ENCODE measurements around the gene SEMA7A.

The SEMA7A gene

DNA sequence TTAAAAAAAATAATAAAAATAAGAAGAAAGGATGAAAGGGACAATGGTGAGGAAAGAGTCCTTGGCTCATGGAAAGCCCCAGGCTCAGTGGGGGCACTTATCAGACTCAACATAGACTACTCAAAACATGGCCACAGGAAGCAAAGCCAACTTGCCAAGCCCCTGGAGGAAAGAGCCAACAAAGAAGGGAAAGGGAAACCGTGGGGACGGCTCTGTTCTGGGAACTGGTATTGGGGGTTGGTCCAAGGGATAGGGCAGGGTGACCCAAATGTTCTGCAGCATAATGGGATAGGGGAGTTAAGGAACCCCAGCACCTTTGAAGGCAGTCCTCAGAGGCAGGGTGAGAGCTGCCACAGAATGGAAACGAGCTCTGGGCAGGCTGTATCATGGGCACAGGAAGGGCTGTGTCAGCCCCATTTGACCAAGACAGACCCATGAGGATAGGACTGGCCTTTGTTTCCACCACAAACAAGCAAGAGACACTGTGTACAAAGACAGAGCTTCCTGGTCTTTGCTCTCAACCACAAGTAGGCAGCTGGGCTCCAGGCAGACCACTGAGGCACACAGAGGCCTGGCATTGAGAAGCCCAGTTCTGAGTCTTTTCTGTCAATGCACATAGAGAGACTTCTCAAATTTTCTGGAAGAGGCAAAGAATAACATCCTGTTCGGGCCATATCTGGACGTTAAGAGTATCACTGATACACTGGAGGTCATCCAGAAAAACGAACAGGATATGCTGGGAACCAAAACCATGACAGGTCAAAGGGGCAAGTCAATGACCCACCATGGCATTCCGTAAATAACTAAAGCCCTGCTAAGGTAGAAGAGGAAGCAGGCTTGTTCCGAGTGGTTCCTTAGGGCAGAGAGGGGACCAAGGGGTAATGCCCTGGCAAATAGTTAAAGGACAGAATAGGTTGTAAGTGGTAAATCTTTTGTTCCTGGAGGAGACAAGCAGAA lies 10.6 kb upstream of the SEMA7A start:
- H3K4me3 ChIP-seq, result no peak overlapping the region
- H3K9me3 ChIP-seq (ENCODE audit: low read depth, low read length), result no peaks in the 10 kb centered on the region
- no peak for TF ChIP-seq POLR2AphosphoS5 (IDR thresholded peaks at IDR 0.05; ENCODE audit: borderline replicate concordance, low read depth, low read length)
- DNase-seq (ENCODE audit: low read depth, low spot score), result no peak
- no peak overlapping the region for H3K9ac ChIP-seq (ENCODE audit: insufficient read length)
- no peak overlapping the region for H3K27ac ChIP-seq
- peaks cover 19% of the 10 kb centered on the region; the same call in 1 of the 2 replicates for H3K36me3 ChIP-seq (ENCODE audit: insufficient read depth, low read length)

GRCh38 chr15:74443100-74443909 lies 9.5 kb upstream of the SEMA7A start:
- no peak for DNase-seq (ENCODE audit: low read depth, low spot score)
- no peak overlapping the region for H3K27ac ChIP-seq

DNA sequence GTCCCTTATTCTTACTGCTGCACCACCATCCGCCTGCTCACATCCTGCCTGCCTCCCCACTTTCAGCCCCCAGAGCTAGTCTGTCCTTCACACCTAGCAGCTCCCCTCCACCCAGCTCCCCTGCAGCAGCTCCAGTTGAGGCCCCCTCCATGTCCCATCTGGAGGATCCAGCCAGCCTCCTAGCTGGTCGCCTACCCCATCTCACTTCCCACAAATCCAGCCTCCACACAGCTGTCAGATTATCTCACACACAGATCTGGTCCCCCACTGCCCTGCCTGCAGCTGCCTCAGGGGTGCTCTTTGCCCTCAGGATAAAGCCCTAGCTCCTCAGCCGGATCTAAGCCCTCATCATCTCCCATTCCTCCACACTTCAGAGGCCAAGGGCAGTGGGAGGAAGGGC lies 8.8 kb upstream of the SEMA7A start:
- TF ChIP-seq EZH2 (IDR thresholded peaks at IDR 0.05) (no peak), POLR2AphosphoS5 (IDR thresholded peaks at IDR 0.05; ENCODE audit: borderline replicate concordance, low read depth, low read length) (no peak), FOXP2 (optimal IDR thresholded peaks at IDR 0.05; ENCODE audit: control extremely low read depth, extremely low read length, insufficient read depth) (no peak)
- H3K9me3 ChIP-seq (ENCODE audit: low read depth, low read length), result no peaks in the 10 kb centered on the region
- no peak overlapping the region for H3K27ac ChIP-seq
- DNase-seq (ENCODE audit: low read depth, low spot score), result no peak
- H3K4me3 ChIP-seq, result no peak overlapping the region
- H3K9ac ChIP-seq (ENCODE audit: insufficient read length), result no peak overlapping the region
- peaks cover 7% of the 10 kb centered on the region; the same call in 1 of the 2 replicates for H3K36me3 ChIP-seq (ENCODE audit: insufficient read depth, low read length)

More at GRCh38 chr15:74443100-74443909, 9.5 kb upstream of the SEMA7A start:
- Histone ChIP-seq H3K9ac (ENCODE audit: insufficient read length) (no peak overlapping the region), H3K36me3 (ENCODE audit: insufficient read depth, low read length) (peaks cover 14% of the 10 kb centered on the region; the same call in 1 of the 2 replicates), H3K4me3 (no peak overlapping the region), H3K9me3 (ENCODE audit: low read depth, low read length) (no peaks in the 10 kb centered on the region)
- no peak for TF ChIP-seq POLR2AphosphoS5 (IDR thresholded peaks at IDR 0.05; ENCODE audit: borderline replicate concordance, low read depth, low read length)

DNA sequence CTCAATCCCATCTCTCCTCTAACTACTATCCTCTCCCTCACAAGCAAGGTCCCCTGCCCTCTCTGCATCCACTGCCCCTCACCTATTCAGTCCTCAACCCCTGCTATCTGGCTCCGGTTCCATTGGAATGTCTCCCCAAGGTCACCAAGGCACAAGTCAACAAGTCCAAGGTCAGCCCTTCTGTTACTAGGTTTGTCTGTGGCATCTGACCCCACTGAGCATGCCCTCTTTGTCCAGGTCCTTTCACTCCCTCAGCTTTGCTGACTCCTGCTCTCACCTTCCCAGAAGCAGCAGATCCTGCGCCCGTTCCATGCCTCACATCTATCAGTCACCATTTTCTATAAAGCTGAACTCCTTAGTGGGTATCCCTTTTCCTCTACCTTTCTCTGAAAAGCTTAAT lies 8.3 kb upstream of the SEMA7A start:
- H3K9me3 ChIP-seq (ENCODE audit: low read depth, low read length), result no peaks in the 10 kb centered on the region
- no peak overlapping the region for H3K4me3 ChIP-seq
- no peak for TF ChIP-seq POLR2AphosphoS5 (IDR thresholded peaks at IDR 0.05; ENCODE audit: borderline replicate concordance, low read depth, low read length)
- H3K27ac ChIP-seq, result no peak overlapping the region
- peaks cover 7% of the 10 kb centered on the region; the same call in 1 of the 2 replicates for H3K36me3 ChIP-seq (ENCODE audit: insufficient read depth, low read length)
- no peak overlapping the region for H3K9ac ChIP-seq (ENCODE audit: insufficient read length)
- DNase-seq (ENCODE audit: low read depth, low spot score), result no peak

- H3K36me3 ChIP-seq (ENCODE audit: insufficient read depth, low read length), result peaks cover 7% of the 10 kb centered on the region; the same call in 1 of the 2 replicates
- no peak overlapping the region for H3K27ac ChIP-seq
- H3K9ac ChIP-seq (ENCODE audit: insufficient read length), result no peak overlapping the region
- H3K4me3 ChIP-seq, result no peak overlapping the region
- DNase-seq (ENCODE audit: low read depth, low spot score), result no peak
- no peak for TF ChIP-seq POLR2AphosphoS5 (IDR thresholded peaks at IDR 0.05; ENCODE audit: borderline replicate concordance, low read depth, low read length)
- TF ChIP-seq EZH2 (IDR thresholded peaks at IDR 0.05), result no peak
- TF ChIP-seq FOXP2 (optimal IDR thresholded peaks at IDR 0.05; ENCODE audit: control extremely low read depth, extremely low read length, insufficient read depth), result no peak
- H3K9me3 ChIP-seq (ENCODE audit: low read depth, low read length), result no peaks in the 10 kb centered on the region
Measured at GRCh38 chr15:74441248-74441941, 7.6 kb upstream of the SEMA7A start.

DNA sequence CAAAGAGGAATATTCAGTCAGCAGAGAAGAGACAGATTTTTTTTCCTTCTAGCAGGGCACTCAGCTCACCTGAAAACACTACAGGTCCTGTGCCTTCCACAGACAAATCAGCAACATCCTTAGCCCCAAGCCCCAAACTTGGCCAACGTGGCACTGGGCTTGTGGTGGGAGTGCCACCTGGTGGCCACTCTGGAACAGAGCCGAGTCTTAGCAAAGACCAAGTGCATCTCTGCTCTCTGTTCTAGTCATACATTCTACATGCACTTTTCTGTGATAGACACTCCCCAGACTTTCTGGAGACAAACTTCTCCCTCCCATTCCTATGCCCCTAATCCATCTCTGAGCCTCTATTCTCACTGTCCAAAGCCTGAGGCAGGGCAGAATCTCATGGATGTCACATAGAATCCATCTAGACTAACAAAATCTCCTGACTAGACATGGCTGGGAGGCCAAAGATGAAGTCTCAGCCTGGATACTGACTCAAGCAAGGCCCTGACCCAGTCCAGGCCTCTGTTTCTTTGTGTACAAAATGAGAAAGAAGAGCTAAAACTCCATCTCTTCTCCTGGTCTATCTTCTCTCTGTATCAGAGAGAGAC lies 5.1 kb upstream of the SEMA7A start:
- Histone ChIP-seq H3K36me3 (ENCODE audit: insufficient read depth, low read length) (no peaks in the 10 kb centered on the region), H3K9me3 (ENCODE audit: low read depth, low read length) (no peaks in the 10 kb centered on the region), H3K4me3 (no peak overlapping the region), H3K27ac (no peak overlapping the region), H3K9ac (ENCODE audit: insufficient read length) (no peak overlapping the region)
- no peak for DNase-seq (ENCODE audit: low read depth, low spot score)
- TF ChIP-seq EZH2 (IDR thresholded peaks at IDR 0.05) (no peak), FOXP2 (optimal IDR thresholded peaks at IDR 0.05; ENCODE audit: control extremely low read depth, extremely low read length, insufficient read depth) (no peak), POLR2AphosphoS5 (IDR thresholded peaks at IDR 0.05; ENCODE audit: borderline replicate concordance, low read depth, low read length) (no peak)

DNA sequence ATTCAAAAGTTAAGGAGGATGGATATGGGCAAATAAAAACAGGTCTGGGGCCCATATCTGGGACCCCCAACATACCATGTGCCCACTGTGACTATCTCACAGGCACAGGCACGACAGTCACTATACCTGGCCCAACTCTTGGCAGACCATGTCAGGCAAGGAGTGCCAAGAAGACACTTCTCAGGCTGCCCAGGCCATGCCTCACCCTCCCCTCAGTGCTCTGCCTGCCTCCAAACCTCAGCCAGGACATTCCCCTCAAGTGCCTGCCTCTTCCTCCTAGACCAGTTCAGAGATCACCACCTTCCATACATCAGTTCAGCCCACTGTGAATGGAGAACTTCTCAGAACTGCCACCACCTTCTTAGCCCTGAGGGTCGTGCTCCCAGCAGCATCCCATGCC lies 4.4 kb upstream of the SEMA7A start:
- H3K36me3 ChIP-seq (ENCODE audit: insufficient read depth, low read length), result no peaks in the 10 kb centered on the region
- H3K9ac ChIP-seq (ENCODE audit: insufficient read length), result no peak overlapping the region
- TF ChIP-seq FOXP2 (optimal IDR thresholded peaks at IDR 0.05; ENCODE audit: control extremely low read depth, extremely low read length, insufficient read depth) (no peak), EZH2 (IDR thresholded peaks at IDR 0.05) (no peak), POLR2AphosphoS5 (IDR thresholded peaks at IDR 0.05; ENCODE audit: borderline replicate concordance, low read depth, low read length) (no peak)
- no peak overlapping the region for H3K4me3 ChIP-seq
- no peak overlapping the region for H3K27ac ChIP-seq
- no peaks in the 10 kb centered on the region for H3K9me3 ChIP-seq (ENCODE audit: low read depth, low read length)
- no peak for DNase-seq (ENCODE audit: low read depth, low spot score)
